ENCODE measurements around the gene POU2F2.

- TF ChIP-seq CTCF (IDR thresholded peaks at IDR 0.05), result no peak
- TF ChIP-seq POLR2A (IDR thresholded peaks at IDR 0.05), result no peak
- TF ChIP-seq EP300 (IDR thresholded peaks at IDR 0.05), result no peak
Observed at GRCh38 chr19:42125536-42125935, 6.7 kb downstream of the POU2F2 start.
